Heart left ventricle (tissue), 16 donors: Measurements from ENCODE around the gene WDR18. TPM values are rescaled to one million over a fixed set of nuclear protein-coding genes. Genes with fewer than 3 reads are reported as not detected.

Source experiments
- ATAC-seq, 4 donors: fragments of 200-7000 bp; cut with Tn5 transposase; one replicate each; pipeline ENCODE4 v1.9.1; 2020 to 2022; ENCODE audit warnings: moderate library complexity in 4 of 4, mild to moderate bottlenecking in 3 of 4, moderate number of reproducible peaks in 1 of 4
- DNase-seq, 5 donors: peaks; one replicate each; pipeline ENCODE4 v3.0.0-alpha.2; 2020
- H3K27ac ChIP-seq, 12 donors: fragments of 200-600 bp; sonication (generic) in 4 of 12; one replicate each; pipeline versions ENCODE4 v1.5.0 to v1.8.0; 2016 to 2022; ENCODE audit warnings: mild to moderate bottlenecking in 2 of 12
- H3K27me3 ChIP-seq, 9 donors: fragments of 200-600 bp; sonication (generic) in 2 of 9; one replicate each; pipeline versions ENCODE4 v1.5.1 to v1.8.0; 2016 to 2022; ENCODE audit warnings: mild to moderate bottlenecking in 3 of 9
- H3K36me3 ChIP-seq, 9 donors: fragments of 200-600 bp; sonication (generic) in 2 of 9; one replicate each; pipeline versions ENCODE4 v1.5.0 to v1.8.0; 2018 to 2022; ENCODE audit warnings: mild to moderate bottlenecking in 2 of 9
- H3K4me1 ChIP-seq, 12 donors: fragments of 200-600 bp; sonication (generic) in 4 of 12; one replicate each; pipeline versions ENCODE4 v1.5.0 to v1.8.0; 2016 to 2022; ENCODE audit warnings: mild to moderate bottlenecking in 3 of 12
- H3K4me3 ChIP-seq, 12 donors: fragments of 200-600 bp; sonication (generic) in 4 of 12; one replicate each; pipeline versions ENCODE4 v1.5.0 to v1.8.0; 2017 to 2022; ENCODE audit warnings: mild to moderate bottlenecking in 9 of 12, moderate library complexity in 4 of 12
- H3K9me3 ChIP-seq, 12 donors: fragments of 200-600 bp; sonication (generic) in 4 of 12; one replicate each; pipeline versions ENCODE4 v1.5.0 to v1.8.0; 2016 to 2022; ENCODE audit warnings: mild to moderate bottlenecking in 1 of 12
- POLR2A ChIP-seq, 2 donors: fragments of 450-650 bp; IDR thresholded peaks; one replicate each; pipeline ENCODE4 v1.6.1; 2017; ENCODE audit warnings: antibody characterized with exemption in 2 of 2, mild to moderate bottlenecking in 2 of 2, moderate library complexity in 2 of 2
- WGBS, 4 donors: extraction: QIAGEN DNeasy Blood & Tissue Kit in 2 of 4; methylation state at CpG; one replicate each; pipeline versions ENCODE4 v1.1.5 to v1.1.7; 2013 to 2018; 5-methylcytosine and 5-hydroxymethylcytosine counted together
- intact Hi-C, 10 donors: fragments of 100-400 bp; cut with DNase I; formaldehyde crosslinking; loops; one replicate each; pipeline versions ENCODE4 v1.11.1 to v1.14.2; 2022
- polyA plus RNA-seq, 2 donors: library from polyadenylated mRNA; stranded (reverse); fragments of 200-250 nt; gene quantifications; one replicate each; pipeline ENCODE4 v1.2.3, GENCODE V29; 2013
- total RNA-seq, 9 donors: library from RNA; depleted of rRNA in 2 of 9; stranded (reverse); fragments of >200 nt in 2 of 9; fragmentation: NEBNext Ultra II Directional in 3 of 9; extraction: Animal tissue kit (Norgen Biotek cat#: 25700) in 3 of 9; gene quantifications; one replicate each; pipeline versions ENCODE4 v1.1.0 to v1.2.4, GENCODE V29; 2016 to 2023
- TF ChIP-seq, protein P1 (sequence below), 12 donors: fragments of 200-600 bp; sonication (generic) in 4 of 12; IDR thresholded peaks; one replicate each; pipeline versions ENCODE4 v1.5.0 to v1.8.0; 2018 to 2022; ENCODE audit warnings: antibody characterized with exemption in 12 of 12, mild to moderate bottlenecking in 5 of 12
- donor health status: ischemic (EF 13 %, LVEDD 7.1; RV severe dilation, severe dysfunction).
- donor health status: healthy with polysubstance abuse.
- donor health status: DM: no; HTN: yes; CAD: no.
- donor health status: DM: no; HTN: no; CAD: no.
- donor health status: ischemic (EF 25% LVEDD 6.9; RV normal size, moderate dysfunction).
- donor health status: ischemic (EF 25% LVEDD 5.7; RV mildly dilated, moderate dysfunction).
- donor health status: healthy.
- donor health status: DM: yes; HTN: yes; CAD: no.
- donor health status: ischemic (EF 35%, LVEDD 5.7; RV mildly dilated, moderate dysfunction).
- donor health status: nonischemic (EF 11% LVEDD 7.7; RV severe dilation, severe dysfunction).
- donor health status: DM: yes; HTN: yes; CAD: no.
- donor health status: PGD.
- donor health status: ischemic (EF 29% LVEDD 5.4; RV normal size, mild dysfunction).
- donor health status: nonischemic (EF 23%, LVEDD 6.1; RV moderate dilation, normal function).

Gene WDR18
- total and polyA plus RNA-seq, 11 donors, result 15.6 to 36.3 (median 19.4) TPM

DNA sequence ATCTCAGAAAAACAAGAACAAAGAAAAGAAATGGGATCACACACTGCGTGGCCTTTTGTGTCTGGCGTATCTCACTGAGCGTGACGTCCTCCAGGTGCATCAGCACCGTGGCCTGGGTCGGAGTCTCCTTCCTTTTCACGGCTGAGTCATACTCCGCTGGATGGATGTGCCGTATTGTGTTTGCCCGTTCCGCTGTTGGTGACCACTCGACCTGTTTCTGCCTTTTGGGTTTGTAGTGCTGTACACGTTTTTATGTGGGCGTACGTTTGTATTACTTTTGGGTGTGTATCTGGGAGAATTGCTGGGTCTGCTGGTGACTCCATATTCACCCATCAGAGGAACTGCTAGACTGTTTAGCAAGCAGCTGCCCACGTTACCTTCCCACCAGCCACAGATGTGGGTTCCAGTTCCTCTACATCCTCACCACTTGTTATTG lies 46.9 kb upstream of the WDR18 start:
- Histone ChIP-seq H3K4me1 (peaks cover 4 to 57% (median 35%) of the 10 kb centered on the region in 12 donors), H3K27ac (no peak overlapping the region), H3K36me3 (no peaks in the 10 kb centered on the region), H3K27me3 (no peaks in the 10 kb centered on the region), H3K4me3 (no peak overlapping the region), H3K9me3 (no peaks in the 10 kb centered on the region)
- WGBS, 4 donors, result 90 to 96% (median 94%) methylated on average over 16 of the region's 16 CpGs
- TF ChIP-seq, protein P1, sequence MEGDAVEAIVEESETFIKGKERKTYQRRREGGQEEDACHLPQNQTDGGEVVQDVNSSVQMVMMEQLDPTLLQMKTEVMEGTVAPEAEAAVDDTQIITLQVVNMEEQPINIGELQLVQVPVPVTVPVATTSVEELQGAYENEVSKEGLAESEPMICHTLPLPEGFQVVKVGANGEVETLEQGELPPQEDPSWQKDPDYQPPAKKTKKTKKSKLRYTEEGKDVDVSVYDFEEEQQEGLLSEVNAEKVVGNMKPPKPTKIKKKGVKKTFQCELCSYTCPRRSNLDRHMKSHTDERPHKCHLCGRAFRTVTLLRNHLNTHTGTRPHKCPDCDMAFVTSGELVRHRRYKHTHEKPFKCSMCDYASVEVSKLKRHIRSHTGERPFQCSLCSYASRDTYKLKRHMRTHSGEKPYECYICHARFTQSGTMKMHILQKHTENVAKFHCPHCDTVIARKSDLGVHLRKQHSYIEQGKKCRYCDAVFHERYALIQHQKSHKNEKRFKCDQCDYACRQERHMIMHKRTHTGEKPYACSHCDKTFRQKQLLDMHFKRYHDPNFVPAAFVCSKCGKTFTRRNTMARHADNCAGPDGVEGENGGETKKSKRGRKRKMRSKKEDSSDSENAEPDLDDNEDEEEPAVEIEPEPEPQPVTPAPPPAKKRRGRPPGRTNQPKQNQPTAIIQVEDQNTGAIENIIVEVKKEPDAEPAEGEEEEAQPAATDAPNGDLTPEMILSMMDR (IDR thresholded peaks at IDR 0.05), result no peak
- no peak for TF ChIP-seq POLR2A (IDR thresholded peaks at IDR 0.05)
- ATAC-seq (no peak), DNase-seq (no peak)
- intact Hi-C loops, result loop anchor here in 1 of 10 donors (5.0 kb wide), 1 partner anchor 40 kb away; no protein-coding TSS in a partner anchor

DNA sequence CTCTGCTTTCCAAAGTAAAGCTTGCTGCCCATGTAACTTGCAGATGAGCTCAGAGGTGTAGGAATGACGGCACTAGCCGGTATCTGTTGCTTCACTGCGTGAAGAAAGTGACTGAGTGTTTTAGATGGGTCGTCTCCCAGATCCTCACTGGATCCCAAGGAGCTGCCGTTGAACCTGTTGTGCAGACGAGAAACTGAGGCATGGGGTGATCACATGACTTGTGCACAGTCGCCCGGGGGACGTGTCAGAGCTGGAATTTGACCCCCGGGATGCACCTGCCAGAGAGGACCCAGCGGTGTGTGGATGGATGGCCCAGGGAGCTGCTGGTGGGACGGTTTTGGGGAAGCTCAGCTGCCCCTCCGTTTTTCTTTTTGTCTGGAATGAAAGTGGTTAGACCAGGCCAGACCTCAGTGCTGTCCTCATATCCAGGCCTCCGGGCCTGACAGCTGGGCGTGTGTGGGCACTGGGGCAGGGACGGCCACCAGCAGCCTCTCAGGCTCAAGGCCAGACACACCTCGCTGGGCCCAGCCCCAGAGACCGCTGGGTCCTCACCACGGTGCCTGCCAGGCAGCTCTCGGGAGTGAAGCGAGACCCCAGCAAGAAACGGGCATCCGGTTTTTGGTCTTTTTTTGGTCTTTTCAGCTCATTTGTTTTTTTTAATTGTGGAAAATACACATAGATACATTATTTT lies 45.8 kb upstream of the WDR18 start:
- DNase-seq, result no peak
- ATAC-seq, result no peak
- peaks cover 0 to 2% (median 0%) of the 10 kb centered on the region in 12 donors for H3K9me3 ChIP-seq
- WGBS, 4 donors, result 89 to 93% (median 91%) methylated on average over 19 to 23 of the region's 23 CpGs
- H3K4me3 ChIP-seq, result no peak overlapping the region
- H3K36me3 ChIP-seq, result peaks cover 0 to 10% (median 0%) of the 10 kb centered on the region in 9 donors
- H3K27ac ChIP-seq, result no peak overlapping the region
- H3K27me3 ChIP-seq, result no peaks in the 10 kb centered on the region
- peaks cover 0 to 46% (median 24%) of the 10 kb centered on the region in 12 donors for H3K4me1 ChIP-seq
- intact Hi-C loops, result loop anchor here in 1 of 10 donors (5.0 kb wide), 1 partner anchor 39 kb away; no protein-coding TSS in a partner anchor
- TF ChIP-seq, protein P1 (IDR thresholded peaks at IDR 0.05), result no peak
- TF ChIP-seq POLR2A (IDR thresholded peaks at IDR 0.05), result no peak

DNA sequence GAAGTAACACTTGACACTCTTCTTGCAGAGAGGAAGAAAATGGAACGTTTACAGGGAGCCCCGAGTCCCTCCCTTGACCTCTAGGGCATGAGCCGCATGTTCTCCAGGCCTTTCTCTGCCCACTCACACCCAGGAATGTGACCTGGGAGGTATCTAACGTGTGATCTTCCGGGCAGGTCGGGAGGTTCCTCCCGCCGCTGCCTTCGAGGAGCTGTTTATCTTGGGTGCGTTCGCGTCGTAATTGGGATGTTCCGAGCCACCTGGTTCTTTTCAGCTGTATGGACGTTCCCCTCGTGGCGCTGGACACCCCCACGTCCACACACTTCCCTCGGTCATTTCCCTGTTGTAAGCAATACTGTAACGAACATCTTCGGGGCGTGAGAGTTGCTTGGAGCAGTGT lies 44.7 kb upstream of the WDR18 start:
- DNase-seq, result peak in 1 of 5 donors; percentile 6
- Histone ChIP-seq H3K27me3 (no peaks in the 10 kb centered on the region), H3K36me3 (peaks cover 0 to 10% (median 0%) of the 10 kb centered on the region in 9 donors), H3K27ac (no peak overlapping the region), H3K9me3 (peaks cover 0 to 4% (median 0%) of the 10 kb centered on the region in 12 donors), H3K4me3 (no peak overlapping the region), H3K4me1 (peaks cover 0 to 36% (median 14%) of the 10 kb centered on the region in 12 donors)
- no peak for ATAC-seq
- no peak for TF ChIP-seq POLR2A (IDR thresholded peaks at IDR 0.05)
- TF ChIP-seq, protein P1 (IDR thresholded peaks at IDR 0.05), result no peak
- WGBS, 4 donors, result 91 to 94% (median 92%) methylated on average over 22 of the region's 22 CpGs
- intact Hi-C loops, result loop anchor here in 1 of 10 donors (5.0 kb wide), 1 partner anchor 38 kb away; no protein-coding TSS in a partner anchor

DNA sequence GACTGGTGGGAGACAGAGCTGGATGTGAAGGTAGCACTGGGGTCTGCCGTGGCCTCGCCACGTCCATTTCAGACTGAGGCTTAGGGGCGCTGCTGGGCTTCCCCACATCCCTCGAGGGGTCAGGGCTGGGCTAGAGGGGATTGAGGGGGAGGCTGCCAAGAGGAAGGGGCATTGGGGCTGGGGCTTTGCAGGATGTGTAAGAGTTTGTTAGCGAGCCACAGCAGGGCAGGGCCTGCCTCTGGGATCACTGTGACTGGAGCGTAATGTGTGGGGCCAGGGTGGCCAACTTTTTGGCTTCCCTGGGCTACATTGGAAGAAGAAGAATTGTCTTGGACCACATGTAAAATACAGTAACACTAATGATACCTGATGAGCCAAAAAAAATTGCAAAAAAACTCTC lies 44.2 kb upstream of the WDR18 start:
- H3K27ac ChIP-seq, result peak overlapping the region in 6 of 12 donors; percentile 67 to 89 (median 86)
- peaks cover 0 to 10% (median 0%) of the 10 kb centered on the region in 9 donors for H3K36me3 ChIP-seq
- no peaks in the 10 kb centered on the region for H3K27me3 ChIP-seq
- ATAC-seq, result no peak
- intact Hi-C loops, result loop anchor here in 1 of 10 donors (5.0 kb wide), 1 partner anchor 37 kb away; no protein-coding TSS in a partner anchor
- H3K4me3 ChIP-seq, result no peak overlapping the region
- WGBS, 4 donors, result 94 to 98% (median 98%) methylated on average over 7 of the region's 7 CpGs
- TF ChIP-seq, protein P1 (IDR thresholded peaks at IDR 0.05), result no peak
- no peak for TF ChIP-seq POLR2A (IDR thresholded peaks at IDR 0.05)
- peak in 1 of 5 donors; percentile 6 for DNase-seq
- H3K9me3 ChIP-seq, result peaks cover 0 to 4% (median 0%) of the 10 kb centered on the region in 12 donors
- H3K4me1 ChIP-seq, result peaks cover 0 to 31% (median 9%) of the 10 kb centered on the region in 12 donors
